ENCODE data around the gene CLCNKB. TPM values are rescaled to one million over a fixed set of nuclear protein-coding genes. Genes with fewer than 3 reads are reported as not detected.

Gene CLCNKB
- total RNA-seq, 2 experiments from 2014 or later = not detected

DNA sequence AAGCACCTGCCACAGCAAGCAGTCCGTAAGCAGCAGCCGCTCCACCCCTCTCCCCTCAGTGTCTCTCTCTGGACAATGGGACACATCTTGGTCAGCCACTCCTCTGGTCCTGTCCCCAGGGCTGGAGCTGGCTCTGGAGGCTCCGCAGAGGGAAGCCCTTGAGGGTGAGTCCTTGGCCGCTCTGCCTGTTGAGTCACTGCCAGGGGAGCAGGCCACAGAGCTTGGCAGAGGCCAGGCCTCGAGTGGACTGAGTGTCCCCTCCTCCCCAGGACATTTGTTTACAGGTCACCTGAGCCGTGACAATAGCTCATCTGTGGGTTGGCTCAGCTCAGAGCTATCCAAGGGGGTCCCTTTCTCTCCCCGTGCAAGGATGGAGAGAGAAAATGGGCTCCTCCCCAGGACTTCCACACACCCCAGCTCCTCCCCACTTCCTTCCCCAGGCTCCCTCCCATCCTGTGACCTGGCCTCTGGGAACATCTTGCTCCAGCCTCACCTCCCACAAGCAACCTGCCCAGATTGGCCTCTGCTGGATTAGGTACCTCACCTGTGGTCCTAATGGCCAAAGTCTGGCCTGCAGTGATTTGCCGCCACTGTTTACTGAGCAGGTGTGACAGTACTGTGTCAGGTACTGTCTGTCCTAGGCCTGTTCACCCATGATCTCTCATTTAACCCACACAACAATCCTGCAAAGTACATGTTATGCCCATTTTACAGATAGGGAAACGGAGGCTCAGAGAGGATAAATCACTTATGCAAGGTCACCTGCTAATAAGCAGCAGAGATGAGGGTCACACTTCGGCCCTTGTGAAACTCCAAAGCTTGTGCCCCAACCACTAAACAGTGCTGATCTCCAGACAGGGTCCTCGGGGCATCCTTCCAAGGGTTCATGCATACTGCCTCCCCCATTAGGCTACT lies 25.0 kb downstream of the CLCNKB start:
- Mint-ChIP-seq H3K4me1 (ENCODE audit: low read depth) (peaks cover 9% of the 10 kb centered on the region), H3K27ac (no peak overlapping the region), H3K27me3 (peaks cover 15% of the 10 kb centered on the region), H3K36me3 (ENCODE audit: low read depth) (no peaks in the 10 kb centered on the region), H3K9me3 (no peaks in the 10 kb centered on the region), H3K4me3 (no peak overlapping the region)
- no peak for ATAC-seq
- TF ChIP-seq CTCF (IDR thresholded peaks at IDR 0.05) = no peak
- no peak for DNase-seq
- ChIA-PET CTCF (interaction anchor here (3.5 to 3.7 kb wide), 2 partner anchors 11 to 277 kb away, joined by 14 to 26 read pairs; no protein-coding TSS in a partner anchor), POLR2A (no interaction called here)
- intact Hi-C loops (cut with micrococcal nuclease) = no loop called here

- H3K27ac Mint-ChIP-seq = no peak overlapping the region
- peaks cover 9% of the 10 kb centered on the region for H3K4me1 Mint-ChIP-seq (ENCODE audit: low read depth)
- POLR2A ChIA-PET = interaction anchor here (0.6 kb wide), 1 partner anchor 489 kb away, joined by 3 read pairs; no protein-coding TSS in a partner anchor
- H3K36me3 Mint-ChIP-seq (ENCODE audit: low read depth) = no peaks in the 10 kb centered on the region
- intact Hi-C loops (cut with micrococcal nuclease) = loop anchor here (10.0 kb wide), 1 partner anchor 294 kb away; the partner anchor contains the start of gene SZRD1
- H3K4me3 Mint-ChIP-seq = no peak overlapping the region
- no peak for TF ChIP-seq CTCF (IDR thresholded peaks at IDR 0.05)
- no peaks in the 10 kb centered on the region for H3K9me3 Mint-ChIP-seq
- CTCF ChIA-PET = interaction anchor here (1.0 to 3.5 kb wide), 8 partner anchors 9 to 279 kb away, joined by 3 to 18 read pairs (median 4); no protein-coding TSS in a partner anchor
- H3K27me3 Mint-ChIP-seq = peaks cover 23% of the 10 kb centered on the region
- no peak for DNase-seq
- no peak for ATAC-seq
Observed at GRCh38 chr1:16070640-16071355, 27.2 kb downstream of the CLCNKB start.

- intact Hi-C loops (cut with micrococcal nuclease) = loop anchor here (10.0 kb wide), 1 partner anchor 293 kb away; the partner anchor contains the start of gene SZRD1
- ChIA-PET POLR2A (interaction anchor here (1.0 kb wide), 1 partner anchor 94 kb away, joined by 3 read pairs; no protein-coding TSS in a partner anchor), CTCF (interaction anchor here (0.8 to 2.3 kb wide), 6 partner anchors 8 to 146 kb away, joined by 3 to 18 read pairs (median 4); no protein-coding TSS in a partner anchor)
- no peaks in the 10 kb centered on the region for H3K9me3 Mint-ChIP-seq
- H3K4me1 Mint-ChIP-seq (ENCODE audit: low read depth) = peaks cover 9% of the 10 kb centered on the region
- no peak overlapping the region for H3K4me3 Mint-ChIP-seq
- ATAC-seq = no peak
- no peaks in the 10 kb centered on the region for H3K36me3 Mint-ChIP-seq (ENCODE audit: low read depth)
- no peak for DNase-seq
- no peak overlapping the region for H3K27ac Mint-ChIP-seq
- peaks cover 23% of the 10 kb centered on the region for H3K27me3 Mint-ChIP-seq
- no peak for TF ChIP-seq CTCF (IDR thresholded peaks at IDR 0.05)
Observed at GRCh38 chr1:16071614-16072013, 28.0 kb downstream of the CLCNKB start.

- intact Hi-C loops (cut with micrococcal nuclease) = loop anchor here (10.0 kb wide), 1 partner anchor 293 kb away; the partner anchor contains the start of gene SZRD1
- ChIA-PET CTCF (interaction anchor here (0.8 to 2.3 kb wide), 7 partner anchors 7 to 145 kb away, joined by 3 to 21 read pairs (median 6); no protein-coding TSS in a partner anchor), POLR2A (interaction anchor here (1.0 to 1.2 kb wide), 2 partner anchors 94 to 195 kb away, joined by 3 read pairs; no protein-coding TSS in a partner anchor)
- no peak overlapping the region for H3K27ac Mint-ChIP-seq
- DNase-seq (no peak), ATAC-seq (no peak)
- H3K4me3 Mint-ChIP-seq = no peak overlapping the region
- H3K27me3 Mint-ChIP-seq = peaks cover 23% of the 10 kb centered on the region
- no peaks in the 10 kb centered on the region for H3K36me3 Mint-ChIP-seq (ENCODE audit: low read depth)
- H3K9me3 Mint-ChIP-seq = no peaks in the 10 kb centered on the region
- no peak for TF ChIP-seq CTCF (IDR thresholded peaks at IDR 0.05)
- peaks cover 9% of the 10 kb centered on the region for H3K4me1 Mint-ChIP-seq (ENCODE audit: low read depth)
Observed at GRCh38 chr1:16072095-16072494, 28.5 kb downstream of the CLCNKB start.
